Prostate gland (tissue), 2 donors: Measurements from ENCODE around the gene CEP85L. TPM values are rescaled to one million over a fixed set of nuclear protein-coding genes. Genes with fewer than 3 reads are reported as not detected.

Experiments
- DNase-seq: peaks from one replicate; pipeline ENCODE4 v3.0.0-alpha.2; 2019; ENCODE audit warnings: low spot score
- H3K27ac ChIP-seq, 2 donors: fragments of 200-600 bp; sonication (generic); 2 replicates each; pipeline ENCODE4 v1.5.1; 2017 to 2019
- H3K27me3 ChIP-seq: fragments of 200-600 bp; sonication (generic); replicated peaks from 2 replicates; pipeline ENCODE4 v1.5.1; 2019; ENCODE audit not compliant: insufficient read depth
- H3K36me3 ChIP-seq, 2 donors: fragments of 200-600 bp; sonication (generic); 1 replicate in 1 of 2; 2 replicates in 1 of 2; pipeline versions ENCODE4 v1.5.1 to v1.8.1; 2017 to 2019
- H3K4me1 ChIP-seq: fragments of 200-600 bp; sonication (generic); replicated peaks from 2 replicates; pipeline ENCODE4 v1.5.1; 2019
- H3K4me3 ChIP-seq, 2 donors: fragments of 200-600 bp; sonication (generic); 2 replicates each; pipeline ENCODE4 v1.5.1; 2017 to 2019
- H3K9me3 ChIP-seq: fragments of 200-600 bp; sonication (generic); 2 replicates; pipeline ENCODE4 v1.5.1; 2017
- POLR2A ChIP-seq: fragments of 450-650 bp; IDR thresholded peaks from one replicate; pipeline ENCODE4 v1.6.1; 2016; ENCODE audit warnings: antibody characterized with exemption, mild to moderate bottlenecking
- POLR2AphosphoS5 ChIP-seq: sonication (generic); formaldehyde crosslinking; IDR thresholded peaks from one replicate; pipeline ENCODE4 v1.6.1; 2017; ENCODE audit warnings: antibody characterized with exemption
- WGBS: methylation state at CpG from one replicate; pipeline ENCODE4 v1.1.5; 2018; 5-methylcytosine and 5-hydroxymethylcytosine counted together
- intact Hi-C: fragments of 100-400 bp; cut with DNase I; formaldehyde crosslinking; loops from one replicate; pipeline ENCODE4 v1.14.2; 2022
- total RNA-seq, 2 donors: library from RNA; depleted of rRNA; stranded (reverse); fragments of >200 nt; gene quantifications; one replicate each; pipeline ENCODE4 v1.1.0, GENCODE V29; 2016
- TF ChIP-seq, protein P1 (sequence below), 4 experiments: fragments of 200-600 bp in 2 of 4; fragments of 450-650 bp in 2 of 4; sonication (generic) in 2 of 4; IDR thresholded peaks; 1 replicate in 3 of 4; 2 replicates in 1 of 4; pipeline ENCODE4 v1.5.1; 2016 to 2019; ENCODE audit warnings: antibody characterized with exemption in 4 of 4, mild to moderate bottlenecking in 2 of 4, moderate library complexity in 2 of 4

The CEP85L gene
- total RNA-seq, 2 donors from 2014 or later: 2.7 to 33.5 TPM

DNA sequence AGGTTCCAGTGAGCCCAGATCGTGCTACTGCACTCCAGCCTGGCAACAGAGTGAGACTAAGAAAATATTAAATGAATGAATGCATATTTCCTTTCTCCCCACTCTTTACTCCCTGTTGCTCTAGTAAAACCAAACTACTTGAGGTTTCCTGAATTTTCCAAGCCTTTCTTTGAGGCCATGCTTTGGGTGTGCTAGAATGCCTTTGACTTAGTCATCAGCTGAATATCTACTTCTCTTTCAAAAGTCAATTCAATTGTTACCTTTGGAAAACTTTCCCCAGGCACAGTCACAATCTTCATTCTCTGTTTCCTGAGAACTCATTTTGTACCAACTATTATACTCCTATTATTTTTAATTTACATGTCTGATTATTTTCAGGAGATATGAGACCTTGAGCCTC is 27.5 kb upstream of the CEP85L start:
- Histone ChIP-seq H3K27me3 (no peaks in the 10 kb centered on the region), H3K4me1 (no peaks in the 10 kb centered on the region), H3K27ac (no peak overlapping the region), H3K4me3 (no peak overlapping the region), H3K9me3 (no peaks in the 10 kb centered on the region), H3K36me3 (no peaks in the 10 kb centered on the region)
- DNase-seq: no peak
- TF ChIP-seq, protein P1, sequence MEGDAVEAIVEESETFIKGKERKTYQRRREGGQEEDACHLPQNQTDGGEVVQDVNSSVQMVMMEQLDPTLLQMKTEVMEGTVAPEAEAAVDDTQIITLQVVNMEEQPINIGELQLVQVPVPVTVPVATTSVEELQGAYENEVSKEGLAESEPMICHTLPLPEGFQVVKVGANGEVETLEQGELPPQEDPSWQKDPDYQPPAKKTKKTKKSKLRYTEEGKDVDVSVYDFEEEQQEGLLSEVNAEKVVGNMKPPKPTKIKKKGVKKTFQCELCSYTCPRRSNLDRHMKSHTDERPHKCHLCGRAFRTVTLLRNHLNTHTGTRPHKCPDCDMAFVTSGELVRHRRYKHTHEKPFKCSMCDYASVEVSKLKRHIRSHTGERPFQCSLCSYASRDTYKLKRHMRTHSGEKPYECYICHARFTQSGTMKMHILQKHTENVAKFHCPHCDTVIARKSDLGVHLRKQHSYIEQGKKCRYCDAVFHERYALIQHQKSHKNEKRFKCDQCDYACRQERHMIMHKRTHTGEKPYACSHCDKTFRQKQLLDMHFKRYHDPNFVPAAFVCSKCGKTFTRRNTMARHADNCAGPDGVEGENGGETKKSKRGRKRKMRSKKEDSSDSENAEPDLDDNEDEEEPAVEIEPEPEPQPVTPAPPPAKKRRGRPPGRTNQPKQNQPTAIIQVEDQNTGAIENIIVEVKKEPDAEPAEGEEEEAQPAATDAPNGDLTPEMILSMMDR (IDR thresholded peaks at IDR 0.05): no peak
- no peak for TF ChIP-seq POLR2AphosphoS5
- intact Hi-C loops: no loop called here
- 82% methylated on average over 1 of the region's 1 CpG for WGBS

DNA sequence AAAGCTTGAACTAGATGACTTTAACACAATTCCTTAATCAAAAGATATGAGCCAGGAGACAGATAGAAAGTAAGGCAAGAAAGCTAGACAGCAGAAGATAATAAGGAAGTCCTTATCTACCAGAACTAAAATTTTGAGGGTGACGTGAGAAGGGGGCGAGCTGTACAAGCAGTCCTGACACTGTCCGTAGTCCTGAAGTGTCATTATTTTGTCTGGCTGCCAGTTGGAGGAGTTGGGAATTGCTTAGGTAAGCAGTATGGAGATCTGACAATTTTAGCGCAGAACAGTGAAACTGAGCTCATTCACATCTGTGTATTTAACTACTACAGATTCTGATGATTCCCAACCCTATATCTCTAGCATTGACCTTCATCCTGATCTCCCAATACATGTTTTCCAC is 25.8 kb upstream of the CEP85L start:
- intact Hi-C loops: no loop called here
- Histone ChIP-seq H3K36me3 (no peaks in the 10 kb centered on the region), H3K9me3 (no peaks in the 10 kb centered on the region), H3K27ac (no peak overlapping the region), H3K4me1 (no peaks in the 10 kb centered on the region), H3K27me3 (no peaks in the 10 kb centered on the region), H3K4me3 (no peak overlapping the region)
- no peak for DNase-seq
- TF ChIP-seq, protein P1 (IDR thresholded peaks at IDR 0.05): no peak
- TF ChIP-seq POLR2AphosphoS5: no peak
- TF ChIP-seq POLR2A: no peak
- WGBS: 45% methylated on average over 4 of the region's 4 CpGs

DNA sequence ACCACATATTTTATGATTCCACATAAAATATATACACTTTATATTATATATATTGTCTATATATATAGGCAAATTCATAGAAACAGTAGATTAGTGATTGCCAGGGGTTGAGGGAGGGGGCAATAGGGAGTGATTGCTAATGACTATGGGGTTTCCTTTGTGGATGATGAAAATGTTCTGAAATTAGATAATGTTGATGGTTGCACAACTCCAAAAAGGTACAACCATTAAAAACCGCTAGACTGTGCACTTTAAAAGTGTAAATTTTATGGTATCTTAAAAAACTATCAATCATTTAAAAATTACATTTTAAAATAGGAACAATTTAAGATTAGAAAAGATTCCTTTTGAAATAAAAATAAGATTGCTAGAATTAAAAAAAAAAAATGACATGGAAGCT is 23.8 kb upstream of the CEP85L start:
- intact Hi-C loops: no loop called here
- no peak overlapping the region for H3K27ac ChIP-seq
- WGBS: 93% methylated on average over 1 of the region's 1 CpG
- no peaks in the 10 kb centered on the region for H3K27me3 ChIP-seq
- no peaks in the 10 kb centered on the region for H3K4me1 ChIP-seq
- H3K9me3 ChIP-seq: no peaks in the 10 kb centered on the region
- no peak for TF ChIP-seq POLR2A
- no peak overlapping the region for H3K4me3 ChIP-seq
- DNase-seq: no peak
- no peaks in the 10 kb centered on the region for H3K36me3 ChIP-seq

DNA sequence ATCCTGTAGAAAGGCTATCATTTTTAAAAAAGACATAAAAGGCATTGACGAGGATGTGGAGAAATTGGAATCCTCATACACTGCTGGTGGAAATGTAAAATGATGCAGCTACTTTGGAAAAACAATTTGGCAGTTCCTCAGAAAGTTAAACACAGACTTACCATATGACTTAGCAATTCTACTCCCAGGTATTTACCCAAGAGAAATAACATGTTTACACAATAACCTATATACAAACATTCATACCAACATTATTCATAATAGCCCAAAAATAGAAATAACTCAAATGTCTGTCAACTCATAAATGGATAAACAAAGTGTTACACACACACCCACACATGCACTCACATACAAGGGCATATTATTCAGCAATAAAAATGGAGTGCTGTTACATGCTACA is 23.4 kb upstream of the CEP85L start:
- Histone ChIP-seq H3K9me3 (no peaks in the 10 kb centered on the region), H3K27ac (no peak overlapping the region), H3K4me1 (no peaks in the 10 kb centered on the region), H3K36me3 (no peaks in the 10 kb centered on the region), H3K4me3 (no peak overlapping the region), H3K27me3 (no peaks in the 10 kb centered on the region)
- no peak for TF ChIP-seq POLR2A
- TF ChIP-seq, protein P1 (IDR thresholded peaks at IDR 0.05): no peak
- no peak for TF ChIP-seq POLR2AphosphoS5
- no peak for DNase-seq
- intact Hi-C loops: no loop called here
- 94% methylated on average over 1 of the region's 1 CpG for WGBS

DNA sequence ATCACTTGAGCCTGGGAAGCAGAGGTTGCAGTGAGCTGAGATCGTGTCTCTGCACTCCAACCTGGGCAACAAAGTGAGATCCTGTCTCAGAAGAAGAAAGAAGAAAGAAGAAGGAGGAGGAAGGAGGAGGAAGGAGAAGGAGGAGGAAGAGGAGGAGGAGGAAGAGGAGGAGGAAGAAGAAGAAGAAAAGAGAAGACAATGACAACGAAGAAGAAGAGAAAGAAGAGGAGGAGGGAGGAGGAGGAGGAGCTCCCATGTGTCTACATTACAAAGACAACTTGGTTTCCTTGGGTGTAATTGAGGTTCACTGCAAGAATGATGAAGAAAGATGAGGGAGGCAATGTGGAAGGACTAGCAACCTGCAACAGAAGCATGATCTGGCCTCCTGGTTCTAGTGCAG is 21.3 kb upstream of the CEP85L start:
- Histone ChIP-seq H3K36me3 (no peaks in the 10 kb centered on the region), H3K4me3 (no peak overlapping the region), H3K9me3 (no peaks in the 10 kb centered on the region), H3K4me1 (no peaks in the 10 kb centered on the region), H3K27me3 (no peaks in the 10 kb centered on the region), H3K27ac (no peak overlapping the region)
- TF ChIP-seq, protein P1 (IDR thresholded peaks at IDR 0.05): no peak
- intact Hi-C loops: no loop called here
- WGBS: 85% methylated on average over 2 of the region's 2 CpGs
- no peak for DNase-seq

DNA sequence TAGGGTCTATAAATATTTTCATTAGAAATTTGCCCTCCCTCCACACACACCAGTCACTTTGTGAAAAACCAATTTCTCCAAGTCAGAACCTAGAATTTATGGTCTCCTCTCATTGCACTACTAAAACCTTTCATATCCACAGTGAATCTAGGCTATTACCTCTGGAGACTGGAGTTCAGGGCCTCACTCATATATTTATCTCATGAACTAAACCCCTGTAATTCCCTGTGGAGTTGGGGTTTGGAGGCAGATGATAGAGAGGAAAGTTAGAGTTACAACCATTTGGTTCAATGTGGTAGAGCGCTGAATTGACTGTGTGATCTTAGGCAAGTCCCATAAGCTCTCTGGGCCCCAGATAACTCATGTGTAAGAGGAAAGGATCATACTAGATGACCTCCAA is 18.2 kb upstream of the CEP85L start:
- no peak for DNase-seq
- TF ChIP-seq, protein P1 (IDR thresholded peaks at IDR 0.05): no peak
- TF ChIP-seq POLR2A (no peak), POLR2AphosphoS5 (no peak)
- no peaks in the 10 kb centered on the region for H3K4me1 ChIP-seq
- no peak overlapping the region for H3K27ac ChIP-seq
- no peak overlapping the region for H3K4me3 ChIP-seq
- intact Hi-C loops: no loop called here
- WGBS: 100% methylated on average over 1 of the region's 1 CpG
- no peaks in the 10 kb centered on the region for H3K9me3 ChIP-seq
- no peaks in the 10 kb centered on the region for H3K27me3 ChIP-seq
- H3K36me3 ChIP-seq: no peaks in the 10 kb centered on the region
